ENCODE measurements around the gene OR11A1.

GRCh38 chr6:29466241-29466640, 9.4 kb upstream of the OR11A1 start:
- no peak for TF ChIP-seq CTCF (IDR thresholded peaks at IDR 0.05; ENCODE audit: low read depth, low read length)
- TF ChIP-seq EZH2phosphoT487 (IDR thresholded peaks at IDR 0.05; ENCODE audit: low read depth), result no peak

Measured in OCI-LY3 (cell line).